ENCODE data around the gene HDAC9.

Gene HDAC9

DNA sequence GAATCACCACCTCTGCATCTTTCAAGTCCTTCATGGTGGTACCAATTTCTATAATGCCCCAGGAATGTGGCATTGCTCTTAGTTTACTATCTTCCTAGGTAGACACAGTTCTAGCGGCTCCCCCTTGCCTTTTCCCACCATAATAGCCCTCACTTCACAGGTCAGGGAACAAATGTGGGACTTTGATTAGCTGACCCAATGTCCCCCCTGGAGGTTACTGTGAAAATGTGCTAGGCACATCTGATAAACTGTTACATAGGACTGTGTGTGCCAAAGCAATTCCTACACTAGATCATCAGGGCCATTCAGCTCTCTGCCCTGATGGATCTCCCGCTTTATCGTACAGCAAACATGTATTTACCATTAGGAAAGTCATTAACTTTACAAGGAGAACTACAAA is 527.9 kb downstream of the HDAC9 start:
- no peak for ATAC-seq
- TF ChIP-seq ZFP30 (CRISPR knock-in tag; IDR thresholded peaks at IDR 0.05) (no peak), RARB (CRISPR knock-in tag; IDR thresholded peaks at IDR 0.05) (no peak), OSR1 (CRISPR knock-in tag; IDR thresholded peaks at IDR 0.05) (no peak), SNAI2 (CRISPR knock-in tag; IDR thresholded peaks at IDR 0.05) (no peak), ZNF565 (CRISPR knock-in tag; conservative IDR thresholded peaks at IDR 0.05; ENCODE audit: low read depth) (no peak), PPARA (CRISPR knock-in tag; IDR thresholded peaks at IDR 0.05; ENCODE audit: borderline replicate concordance) (no peak), GLIS3 (CRISPR knock-in tag; IDR thresholded peaks at IDR 0.05) (no peak), TCF4 (CRISPR knock-in tag; IDR thresholded peaks at IDR 0.05; ENCODE audit: borderline replicate concordance) (no peak), ARNTL (CRISPR knock-in tag; IDR thresholded peaks at IDR 0.05; ENCODE audit: borderline replicate concordance, low read depth) (no peak), BACH2 (CRISPR knock-in tag; IDR thresholded peaks at IDR 0.05; ENCODE audit: borderline replicate concordance) (no peak), CSDC2 (CRISPR knock-in tag; IDR thresholded peaks at IDR 0.05) (no peak), ISL1 (CRISPR knock-in tag; IDR thresholded peaks at IDR 0.05) (no peak), TOX (CRISPR knock-in tag; IDR thresholded peaks at IDR 0.05; ENCODE audit: borderline replicate concordance) (no peak), ZNF70 (CRISPR knock-in tag; IDR thresholded peaks at IDR 0.05) (no peak), ZC3H10 (CRISPR knock-in tag; IDR thresholded peaks at IDR 0.05) (no peak)
- TF ChIP-seq, protein P1, sequence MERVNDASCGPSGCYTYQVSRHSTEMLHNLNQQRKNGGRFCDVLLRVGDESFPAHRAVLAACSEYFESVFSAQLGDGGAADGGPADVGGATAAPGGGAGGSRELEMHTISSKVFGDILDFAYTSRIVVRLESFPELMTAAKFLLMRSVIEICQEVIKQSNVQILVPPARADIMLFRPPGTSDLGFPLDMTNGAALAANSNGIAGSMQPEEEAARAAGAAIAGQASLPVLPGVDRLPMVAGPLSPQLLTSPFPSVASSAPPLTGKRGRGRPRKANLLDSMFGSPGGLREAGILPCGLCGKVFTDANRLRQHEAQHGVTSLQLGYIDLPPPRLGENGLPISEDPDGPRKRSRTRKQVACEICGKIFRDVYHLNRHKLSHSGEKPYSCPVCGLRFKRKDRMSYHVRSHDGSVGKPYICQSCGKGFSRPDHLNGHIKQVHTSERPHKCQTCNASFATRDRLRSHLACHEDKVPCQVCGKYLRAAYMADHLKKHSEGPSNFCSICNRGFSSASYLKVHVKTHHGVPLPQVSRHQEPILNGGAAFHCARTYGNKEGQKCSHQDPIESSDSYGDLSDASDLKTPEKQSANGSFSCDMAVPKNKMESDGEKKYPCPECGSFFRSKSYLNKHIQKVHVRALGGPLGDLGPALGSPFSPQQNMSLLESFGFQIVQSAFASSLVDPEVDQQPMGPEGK (CRISPR knock-in tag; IDR thresholded peaks at IDR 0.05; ENCODE audit: borderline replicate concordance): no peak
- TF ChIP-seq, protein P2, sequence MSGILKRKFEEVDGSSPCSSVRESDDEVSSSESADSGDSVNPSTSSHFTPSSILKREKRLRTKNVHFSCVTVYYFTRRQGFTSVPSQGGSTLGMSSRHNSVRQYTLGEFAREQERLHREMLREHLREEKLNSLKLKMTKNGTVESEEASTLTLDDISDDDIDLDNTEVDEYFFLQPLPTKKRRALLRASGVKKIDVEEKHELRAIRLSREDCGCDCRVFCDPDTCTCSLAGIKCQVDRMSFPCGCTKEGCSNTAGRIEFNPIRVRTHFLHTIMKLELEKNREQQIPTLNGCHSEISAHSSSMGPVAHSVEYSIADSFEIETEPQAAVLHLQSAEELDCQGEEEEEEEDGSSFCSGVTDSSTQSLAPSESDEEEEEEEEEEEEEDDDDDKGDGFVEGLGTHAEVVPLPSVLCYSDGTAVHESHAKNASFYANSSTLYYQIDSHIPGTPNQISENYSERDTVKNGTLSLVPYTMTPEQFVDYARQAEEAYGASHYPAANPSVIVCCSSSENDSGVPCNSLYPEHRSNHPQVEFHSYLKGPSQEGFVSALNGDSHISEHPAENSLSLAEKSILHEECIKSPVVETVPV (CRISPR knock-in tag; IDR thresholded peaks at IDR 0.05): no peak
- TF ChIP-seq, protein P3, sequence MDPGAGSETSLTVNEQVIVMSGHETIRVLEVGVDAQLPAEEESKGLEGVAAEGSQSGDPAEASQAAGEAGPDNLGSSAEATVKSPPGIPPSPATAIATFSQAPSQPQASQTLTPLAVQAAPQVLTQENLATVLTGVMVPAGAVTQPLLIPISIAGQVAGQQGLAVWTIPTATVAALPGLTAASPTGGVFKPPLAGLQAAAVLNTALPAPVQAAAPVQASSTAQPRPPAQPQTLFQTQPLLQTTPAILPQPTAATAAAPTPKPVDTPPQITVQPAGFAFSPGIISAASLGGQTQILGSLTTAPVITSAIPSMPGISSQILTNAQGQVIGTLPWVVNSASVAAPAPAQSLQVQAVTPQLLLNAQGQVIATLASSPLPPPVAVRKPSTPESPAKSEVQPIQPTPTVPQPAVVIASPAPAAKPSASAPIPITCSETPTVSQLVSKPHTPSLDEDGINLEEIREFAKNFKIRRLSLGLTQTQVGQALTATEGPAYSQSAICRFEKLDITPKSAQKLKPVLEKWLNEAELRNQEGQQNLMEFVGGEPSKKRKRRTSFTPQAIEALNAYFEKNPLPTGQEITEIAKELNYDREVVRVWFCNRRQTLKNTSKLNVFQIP (CRISPR knock-in tag; IDR thresholded peaks at IDR 0.05; ENCODE audit: borderline replicate concordance, low read depth): no peak
- TF ChIP-seq, protein P4, sequence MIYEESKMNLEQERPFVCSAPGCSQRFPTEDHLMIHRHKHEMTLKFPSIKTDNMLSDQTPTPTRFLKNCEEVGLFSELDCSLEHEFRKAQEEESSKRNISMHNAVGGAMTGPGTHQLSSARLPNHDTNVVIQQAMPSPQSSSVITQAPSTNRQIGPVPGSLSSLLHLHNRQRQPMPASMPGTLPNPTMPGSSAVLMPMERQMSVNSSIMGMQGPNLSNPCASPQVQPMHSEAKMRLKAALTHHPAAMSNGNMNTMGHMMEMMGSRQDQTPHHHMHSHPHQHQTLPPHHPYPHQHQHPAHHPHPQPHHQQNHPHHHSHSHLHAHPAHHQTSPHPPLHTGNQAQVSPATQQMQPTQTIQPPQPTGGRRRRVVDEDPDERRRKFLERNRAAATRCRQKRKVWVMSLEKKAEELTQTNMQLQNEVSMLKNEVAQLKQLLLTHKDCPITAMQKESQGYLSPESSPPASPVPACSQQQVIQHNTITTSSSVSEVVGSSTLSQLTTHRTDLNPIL (CRISPR knock-in tag; IDR thresholded peaks at IDR 0.05; ENCODE audit: low read depth): no peak
- TF ChIP-seq, protein P5, sequence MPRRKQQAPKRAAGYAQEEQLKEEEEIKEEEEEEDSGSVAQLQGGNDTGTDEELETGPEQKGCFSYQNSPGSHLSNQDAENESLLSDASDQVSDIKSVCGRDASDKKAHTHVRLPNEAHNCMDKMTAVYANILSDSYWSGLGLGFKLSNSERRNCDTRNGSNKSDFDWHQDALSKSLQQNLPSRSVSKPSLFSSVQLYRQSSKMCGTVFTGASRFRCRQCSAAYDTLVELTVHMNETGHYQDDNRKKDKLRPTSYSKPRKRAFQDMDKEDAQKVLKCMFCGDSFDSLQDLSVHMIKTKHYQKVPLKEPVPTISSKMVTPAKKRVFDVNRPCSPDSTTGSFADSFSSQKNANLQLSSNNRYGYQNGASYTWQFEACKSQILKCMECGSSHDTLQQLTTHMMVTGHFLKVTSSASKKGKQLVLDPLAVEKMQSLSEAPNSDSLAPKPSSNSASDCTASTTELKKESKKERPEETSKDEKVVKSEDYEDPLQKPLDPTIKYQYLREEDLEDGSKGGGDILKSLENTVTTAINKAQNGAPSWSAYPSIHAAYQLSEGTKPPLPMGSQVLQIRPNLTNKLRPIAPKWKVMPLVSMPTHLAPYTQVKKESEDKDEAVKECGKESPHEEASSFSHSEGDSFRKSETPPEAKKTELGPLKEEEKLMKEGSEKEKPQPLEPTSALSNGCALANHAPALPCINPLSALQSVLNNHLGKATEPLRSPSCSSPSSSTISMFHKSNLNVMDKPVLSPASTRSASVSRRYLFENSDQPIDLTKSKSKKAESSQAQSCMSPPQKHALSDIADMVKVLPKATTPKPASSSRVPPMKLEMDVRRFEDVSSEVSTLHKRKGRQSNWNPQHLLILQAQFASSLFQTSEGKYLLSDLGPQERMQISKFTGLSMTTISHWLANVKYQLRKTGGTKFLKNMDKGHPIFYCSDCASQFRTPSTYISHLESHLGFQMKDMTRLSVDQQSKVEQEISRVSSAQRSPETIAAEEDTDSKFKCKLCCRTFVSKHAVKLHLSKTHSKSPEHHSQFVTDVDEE (CRISPR knock-in tag; IDR thresholded peaks at IDR 0.05): no peak

DNA sequence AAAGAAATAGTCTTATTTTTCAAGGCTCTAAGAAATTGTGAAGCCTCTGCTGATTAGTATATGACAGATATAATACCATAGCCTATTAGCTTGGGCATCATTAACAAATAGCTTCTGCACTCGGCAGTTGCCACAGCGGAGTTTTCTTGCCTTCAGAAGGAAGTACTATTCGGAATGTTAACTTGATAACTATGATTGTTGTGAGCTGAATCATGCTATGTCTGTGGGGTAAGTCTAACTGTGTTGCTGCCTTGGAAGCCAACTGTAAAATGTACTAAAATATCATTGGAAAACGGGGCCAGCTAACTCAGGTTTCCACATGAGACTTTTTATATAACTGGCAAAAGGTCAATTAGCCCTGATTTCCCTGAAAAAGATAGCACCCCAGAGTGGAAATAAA is 528.7 kb downstream of the HDAC9 start:
- ATAC-seq: peak; percentile 93
- TF ChIP-seq SNAI2 (CRISPR knock-in tag; IDR thresholded peaks at IDR 0.05): no peak
- TF ChIP-seq, protein P1 (CRISPR knock-in tag; IDR thresholded peaks at IDR 0.05; ENCODE audit: borderline replicate concordance): no peak
- TF ChIP-seq RARB (CRISPR knock-in tag; IDR thresholded peaks at IDR 0.05): no peak
- TF ChIP-seq ARNTL (CRISPR knock-in tag; IDR thresholded peaks at IDR 0.05; ENCODE audit: borderline replicate concordance, low read depth): no peak
- no peak for TF ChIP-seq GLIS3 (CRISPR knock-in tag; IDR thresholded peaks at IDR 0.05)
- TF ChIP-seq TCF4 (CRISPR knock-in tag; IDR thresholded peaks at IDR 0.05; ENCODE audit: borderline replicate concordance): no peak
- TF ChIP-seq ZNF8 (CRISPR knock-in tag; IDR thresholded peaks at IDR 0.05): no peak
- TF ChIP-seq ZNF565 (CRISPR knock-in tag; conservative IDR thresholded peaks at IDR 0.05; ENCODE audit: low read depth): no peak
- no peak for TF ChIP-seq ZFP3 (CRISPR knock-in tag; IDR thresholded peaks at IDR 0.05)
- TF ChIP-seq, protein P2 (CRISPR knock-in tag; IDR thresholded peaks at IDR 0.05): no peak
- TF ChIP-seq, protein P3 (CRISPR knock-in tag; IDR thresholded peaks at IDR 0.05; ENCODE audit: borderline replicate concordance, low read depth): no peak
- TF ChIP-seq, protein P4 (CRISPR knock-in tag; IDR thresholded peaks at IDR 0.05; ENCODE audit: low read depth): no peak
- no peak for TF ChIP-seq OSR1 (CRISPR knock-in tag; IDR thresholded peaks at IDR 0.05)
- TF ChIP-seq TOX (CRISPR knock-in tag; IDR thresholded peaks at IDR 0.05; ENCODE audit: borderline replicate concordance): no peak

All from SK-N-SH treated with all-trans-retinoic acid at 6 μM for 48 hours (cell line).